HG03460 (cell line): ENCODE results near the gene MYO3B.
A peak's percentile ranks its signal among the peaks of the same experiment; 100 is the strongest.

Source experiments
- ATAC-seq: cut with Tn5 transposase; IDR thresholded peaks from one replicate; pipeline ENCODE4 v1.9.1; 2021; ENCODE audit not compliant: unreplicated experiment

The MYO3B gene

GRCh38 chr2:170298115-170298514 is 120.2 kb downstream of the MYO3B start:
- peak; percentile 97 for ATAC-seq

DNA sequence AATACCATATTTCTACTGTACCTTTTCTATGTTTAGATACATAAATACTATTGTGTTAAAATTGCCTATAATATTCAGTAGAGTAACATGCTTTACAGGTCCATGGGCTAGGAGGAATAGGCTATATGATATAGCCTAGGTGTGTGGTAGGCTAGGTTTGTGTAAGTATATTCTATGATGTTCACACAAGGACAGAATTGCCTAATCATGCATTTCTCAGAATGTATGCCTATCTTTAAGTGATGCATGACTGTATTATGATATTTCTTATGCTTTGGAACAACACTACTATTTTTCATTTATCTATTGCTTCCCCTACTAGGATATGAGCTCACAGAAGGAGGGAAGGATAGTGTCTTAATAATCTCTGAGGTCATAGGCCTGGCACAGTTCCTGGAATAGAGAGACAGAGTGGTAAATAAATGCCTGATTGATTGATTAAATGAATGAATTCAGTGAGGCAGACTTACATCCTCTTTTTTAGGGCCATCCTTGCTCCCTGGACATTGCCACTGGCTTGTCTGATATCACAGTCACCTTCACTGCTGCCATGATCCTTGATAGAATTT is 121.0 kb downstream of the MYO3B start:
- ATAC-seq = no peak

GRCh38 chr2:170300993-170301392 is 123.0 kb downstream of the MYO3B start:
- ATAC-seq = no peak

GRCh38 chr2:170301626-170302025 is 123.7 kb downstream of the MYO3B start:
- no peak for ATAC-seq

DNA sequence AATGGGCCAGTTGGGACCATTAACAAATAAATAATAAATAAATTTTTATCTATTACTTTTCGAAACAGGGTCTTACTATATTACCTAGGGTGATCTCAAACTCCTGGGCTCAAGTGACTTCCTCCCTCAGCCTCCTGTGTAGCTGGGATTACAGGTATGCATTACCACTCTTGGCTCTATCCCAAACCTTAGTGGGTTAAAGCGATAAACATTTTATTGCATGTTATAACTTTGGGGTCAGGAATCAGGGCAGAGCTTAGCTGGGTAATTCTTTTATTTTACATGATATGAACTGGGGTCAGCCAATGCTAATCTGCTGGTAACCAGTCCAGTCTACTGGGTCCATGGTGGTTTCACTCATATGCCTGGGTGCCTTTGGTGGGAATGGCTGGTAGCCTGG is 127.8 kb downstream of the MYO3B start:
- ATAC-seq = no peak

GRCh38 chr2:170306293-170306873 is 128.4 kb downstream of the MYO3B start:
- no peak for ATAC-seq

DNA sequence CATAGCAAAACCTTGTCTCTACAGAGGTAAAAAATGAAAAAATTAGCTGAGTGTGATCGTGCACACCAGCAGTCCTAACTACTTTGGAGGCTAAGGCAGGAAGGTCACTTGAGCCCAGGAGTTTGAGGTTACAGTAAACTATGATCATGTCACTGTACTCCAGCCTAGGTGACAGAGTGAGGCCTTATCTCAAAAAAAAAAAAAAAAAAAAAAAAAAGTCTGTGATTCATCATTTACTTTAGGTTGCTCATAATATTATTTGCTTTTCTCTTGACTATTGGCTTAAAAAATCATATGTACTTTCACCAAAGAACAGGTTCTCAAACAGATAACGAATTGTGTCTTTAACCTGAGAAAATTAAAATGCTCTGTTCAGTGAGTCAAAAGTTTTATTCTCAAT is 129.1 kb downstream of the MYO3B start:
- ATAC-seq = no peak

GRCh38 chr2:170307555-170308351 is 129.8 kb downstream of the MYO3B start:
- no peak for ATAC-seq

DNA sequence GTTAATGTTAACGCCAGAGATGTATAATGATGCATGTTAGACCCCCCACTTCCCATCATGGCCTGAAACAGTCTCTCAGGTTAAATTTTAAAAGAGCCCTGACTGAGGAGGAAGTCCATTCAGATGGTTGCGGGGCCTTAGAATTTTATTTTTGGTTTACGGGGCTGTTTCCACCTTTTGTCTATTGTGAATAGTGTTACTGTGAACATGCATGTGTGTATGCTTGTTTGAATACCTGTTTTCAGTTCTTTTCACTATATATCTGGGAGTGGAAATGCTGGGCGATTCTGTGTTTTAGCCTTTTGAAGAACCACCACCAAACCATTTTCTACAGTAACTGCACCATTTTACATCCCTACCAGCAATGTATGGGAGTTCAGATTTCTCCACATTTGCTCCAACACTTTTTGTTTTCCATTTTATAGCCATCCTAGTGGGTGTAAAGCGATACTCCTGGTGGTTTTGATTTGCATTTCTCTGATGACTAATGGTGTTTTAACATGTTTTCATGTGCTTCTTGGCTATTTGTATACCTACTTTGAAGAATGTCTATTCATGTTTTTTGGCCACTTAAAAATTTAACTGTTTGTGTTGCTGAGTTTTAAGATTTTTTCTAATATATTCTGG is 133.0 kb downstream of the MYO3B start:
- no peak for ATAC-seq

- ATAC-seq = no peak
Measured at GRCh38 chr2:170313347-170313991, 135.5 kb downstream of the MYO3B start.

DNA sequence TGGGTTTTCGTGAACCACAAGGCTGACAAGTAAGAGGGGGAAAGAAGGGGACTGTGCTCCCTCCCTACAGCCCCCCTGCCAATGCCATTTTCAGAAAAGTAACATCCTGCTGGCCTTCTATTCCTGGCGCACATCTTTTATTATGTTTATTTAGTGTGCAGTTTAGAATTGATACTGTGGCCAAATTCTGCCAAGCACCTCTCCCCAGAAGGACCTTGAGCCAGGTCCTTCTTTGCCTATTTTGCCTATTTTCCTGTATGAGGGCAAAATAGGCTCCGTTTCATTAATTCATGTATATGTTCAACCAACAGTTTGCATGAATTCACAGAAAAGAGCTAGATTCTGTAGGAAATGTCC is 136.0 kb downstream of the MYO3B start:
- no peak for ATAC-seq

DNA sequence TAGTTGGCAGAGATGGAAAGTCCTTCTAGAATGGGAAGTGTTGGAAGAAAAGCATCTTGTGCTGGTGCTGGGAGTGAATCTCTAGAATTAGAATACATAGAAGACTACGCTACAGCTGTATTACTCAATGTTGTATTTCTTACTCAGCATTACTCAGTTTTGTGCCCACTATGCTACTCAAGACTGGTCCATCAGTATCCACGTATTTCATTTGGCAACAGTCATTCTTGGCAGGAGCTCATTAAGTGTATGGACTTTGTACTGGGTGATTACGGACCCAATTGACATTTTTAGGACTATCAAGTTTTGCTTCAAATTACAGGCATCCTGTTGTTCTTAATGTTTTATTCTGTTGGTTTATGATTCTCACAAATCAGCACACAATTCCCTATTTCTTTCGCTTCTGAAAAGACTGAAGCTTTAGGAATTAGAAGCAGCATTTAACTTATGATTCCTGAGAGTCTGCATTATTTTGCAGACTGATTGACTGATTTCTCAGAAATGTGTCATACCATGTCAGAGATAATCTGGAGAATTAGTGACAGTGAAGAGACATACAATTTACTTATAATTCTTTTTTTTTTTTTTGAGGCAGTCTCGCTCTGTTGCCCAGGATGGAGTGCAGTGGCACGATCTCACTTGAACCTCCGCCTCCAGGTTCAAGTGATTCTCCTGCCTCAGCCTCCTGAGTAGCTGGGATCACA is 136.9 kb downstream of the MYO3B start:
- ATAC-seq = no peak

- ATAC-seq = no peak
Measured at GRCh38 chr2:170320948-170321347, 143.0 kb downstream of the MYO3B start.

GRCh38 chr2:170321526-170321925 is 143.6 kb downstream of the MYO3B start:
- ATAC-seq = no peak

- ATAC-seq = no peak
Measured at GRCh38 chr2:170322140-170322766, 144.3 kb downstream of the MYO3B start.

GRCh38 chr2:170323743-170324142 is 145.8 kb downstream of the MYO3B start:
- ATAC-seq = no peak

DNA sequence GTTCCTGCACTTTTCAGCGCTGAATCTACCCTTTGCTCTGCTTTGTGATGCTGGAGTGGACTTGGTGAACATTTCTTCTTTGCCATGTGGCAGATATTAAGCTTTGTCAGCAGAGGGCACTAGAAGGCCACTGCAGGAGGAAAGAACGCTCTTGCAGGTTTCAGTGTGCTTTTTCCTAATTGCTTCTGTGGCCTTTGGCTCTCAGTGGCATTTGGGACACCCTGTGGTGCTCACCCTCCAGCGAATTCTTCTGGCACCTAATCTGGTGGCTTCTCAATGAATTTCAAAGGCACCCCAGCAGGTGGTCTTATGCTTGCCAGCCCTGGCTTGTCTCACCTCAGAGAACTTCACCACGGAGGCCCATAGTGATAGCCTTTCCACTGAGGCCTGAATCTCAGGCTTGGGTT is 146.7 kb downstream of the MYO3B start:
- no peak for ATAC-seq

- ATAC-seq = no peak
Measured at GRCh38 chr2:170330881-170331280, 152.9 kb downstream of the MYO3B start.

- ATAC-seq = no peak
Measured at GRCh38 chr2:170332676-170333402, 154.9 kb downstream of the MYO3B start.

DNA sequence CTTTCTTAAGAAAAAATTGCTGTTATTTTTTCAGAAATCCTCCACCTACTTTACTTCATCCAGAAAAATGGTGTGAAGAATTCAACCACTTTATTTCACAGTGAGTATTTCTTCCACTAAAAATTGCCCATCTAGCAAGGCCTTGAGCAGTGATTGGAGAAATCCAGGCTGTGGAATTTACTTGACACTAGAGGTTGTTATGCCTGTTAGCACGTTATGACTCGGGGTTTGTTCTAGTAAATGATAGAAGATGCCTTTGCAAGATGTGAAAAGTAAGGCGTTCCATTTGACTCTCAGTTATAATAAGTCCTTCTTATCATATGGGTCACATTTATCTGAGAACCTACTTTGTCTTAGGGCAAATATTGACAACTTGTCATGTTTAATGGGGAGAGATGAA is 157.4 kb downstream of the MYO3B start:
- ATAC-seq = no peak
